H1 (cell line): ENCODE results near the gene USH2A. TPM values are rescaled to one million over a fixed set of nuclear protein-coding genes. Genes with fewer than 3 reads are reported as not detected.

ENCODE experiments used
- CTCF ChIA-PET: fragments of 300-600 bp; sonication (Branson Sonifier 250); formaldehyde crosslinking; loops from one replicate; lab custom pipeline; 2021; ENCODE audit not compliant: partially characterized antibody; lab: Charles Lee
- POLR2A ChIA-PET: fragments of 300-600 bp; sonication (Branson Sonifier 250); formaldehyde crosslinking; loops from one replicate; lab custom pipeline; 2021; ENCODE audit warnings: inconsistent platforms; ENCODE audit not compliant: partially characterized antibody; lab: Charles Lee
- DNase-seq, 2 experiments: peaks; one replicate each; pipeline versions ENCODE4 v3.0.0 to v3.0.0-alpha.2; 2010 to 2022; ENCODE audit warnings: low spot score in 2 of 2, low read depth in 1 of 2, mixed read lengths in 1 of 2
- FAIRE-seq: peaks from 2 replicates; lab custom pipeline; 2011; peaks lifted over from hg19 to GRCh38; lab: Jason Lieb, UNC
- H2AFZ ChIP-seq: 2 replicates; pipeline ENCODE4 v1.8.1; 2012; ENCODE audit warnings: low read length, inconsistent platforms
- H2AK5ac ChIP-seq: 2 replicates; pipeline ENCODE4 v1.6.1; 2013; ENCODE audit warnings: low read depth, low read length
- H2BK120ac ChIP-seq: replicated peaks from 2 replicates; pipeline ENCODE3; 2013; ENCODE audit warnings: low read depth, low read length, inconsistent platforms
- H2BK12ac ChIP-seq: 2 replicates; pipeline ENCODE4 v1.6.1; 2013; ENCODE audit warnings: low read depth, low read length
- H2BK15ac ChIP-seq: 2 replicates; pipeline ENCODE4 v1.6.1; 2013; ENCODE audit warnings: low read length
- H2BK20ac ChIP-seq: 2 replicates; pipeline ENCODE4 v1.6.1; 2013; ENCODE audit warnings: low read length
- H2BK5ac ChIP-seq: 2 replicates; pipeline ENCODE4 v1.6.1; 2013; ENCODE audit warnings: low read depth, low read length
- H3K14ac ChIP-seq: 2 replicates; pipeline ENCODE4 v1.6.1; 2013; ENCODE audit warnings: inconsistent platforms; ENCODE audit not compliant: insufficient read length
- H3K18ac ChIP-seq: 2 replicates; pipeline ENCODE4 v1.6.1; 2013; ENCODE audit warnings: low read length; ENCODE audit errors: extremely low read depth
- H3K23ac ChIP-seq: 2 replicates; pipeline ENCODE4 v1.6.1; 2013; ENCODE audit warnings: inconsistent platforms; ENCODE audit not compliant: insufficient read length
- H3K23me2 ChIP-seq: 2 replicates; pipeline ENCODE4 v1.6.1; 2013; ENCODE audit warnings: low read depth, low read length
- H3K27ac ChIP-seq: 2 replicates; pipeline ENCODE4 v1.6.1; 2011; ENCODE audit warnings: low read depth, low read length, inconsistent platforms
- H3K27me3 ChIP-seq, 4 experiments: replicated peaks in 1 of 4; 1 replicate in 1 of 4; 2 replicates in 3 of 4; pipeline versions ENCODE4 v1.6.1 to v1.8.1; 2011 to 2013; ENCODE audit warnings: low read length in 3 of 4, mild to moderate bottlenecking in 3 of 4, inconsistent platforms in 2 of 4, mixed read lengths in 2 of 4, moderate library complexity in 1 of 4; ENCODE audit not compliant: control insufficient read depth in 3 of 4, insufficient read depth in 3 of 4; ENCODE audit errors: extremely low read depth in 1 of 4
- H3K36me3 ChIP-seq, 4 experiments: 2 replicates each; pipeline versions ENCODE4 v1.6.1 to v1.8.1; 2011 to 2013; ENCODE audit warnings: mild to moderate bottlenecking in 4 of 4, low read length in 3 of 4, moderate library complexity in 2 of 4, control low read depth in 1 of 4, inconsistent platforms in 1 of 4; ENCODE audit not compliant: insufficient read depth in 4 of 4, control insufficient read depth in 2 of 4
- H3K4ac ChIP-seq: replicated peaks from 2 replicates; pipeline ENCODE3; 2013; ENCODE audit warnings: low read length, low read depth, mixed read lengths, inconsistent platforms; ENCODE audit not compliant: insufficient read length
- H3K4me1 ChIP-seq, 4 experiments: replicated peaks in 1 of 4; 1 replicate in 1 of 4; 2 replicates in 3 of 4; pipeline versions ENCODE4 v1.6.1 to v1.8.1; 2011 to 2013; ENCODE audit warnings: low read length in 3 of 4, inconsistent platforms in 2 of 4, mixed read lengths in 1 of 4; ENCODE audit not compliant: insufficient read depth in 4 of 4, control insufficient read depth in 3 of 4
- H3K4me2 ChIP-seq, 2 experiments: 2 replicates each; pipeline versions ENCODE4 v1.6.1 to v1.8.1; 2011 to 2013; ENCODE audit warnings: low read depth in 2 of 2, low read length in 2 of 2, control low read depth in 1 of 2, inconsistent platforms in 1 of 2, mild to moderate bottlenecking in 1 of 2; ENCODE audit not compliant: insufficient read depth in 1 of 2
- H3K4me3 ChIP-seq, 4 experiments: fragments of 200-600, 300-600 bp in 1 of 4; sonication (generic), shearing (Covaris generic), sonication (Bioruptor Twin) in 1 of 4; 2 replicates each; pipeline versions ENCODE4 v1.5.1 to v1.8.1; 2011 to 2016; ENCODE audit warnings: low read length in 4 of 4, low read depth in 3 of 4, control low read depth in 2 of 4, inconsistent platforms in 2 of 4, mild to moderate bottlenecking in 2 of 4, mixed read lengths in 1 of 4, moderate library complexity in 1 of 4; ENCODE audit not compliant: insufficient read depth in 2 of 4; ENCODE audit errors: extremely low read depth in 1 of 4
- H3K56ac ChIP-seq: replicated peaks from 2 replicates; pipeline ENCODE3; 2013; ENCODE audit warnings: low read depth, mild to moderate bottlenecking, mixed read lengths, low read length, inconsistent platforms; ENCODE audit not compliant: insufficient read length
- H3K79me1 ChIP-seq: 2 replicates; pipeline ENCODE4 v1.6.1; 2013; ENCODE audit warnings: low read depth, low read length, control low read depth
- H3K79me2 ChIP-seq, 2 experiments: 2 replicates each; pipeline versions ENCODE4 v1.6.1 to v1.8.1; 2012 to 2013; ENCODE audit warnings: low read length in 2 of 2, mild to moderate bottlenecking in 2 of 2, inconsistent platforms in 1 of 2; ENCODE audit not compliant: insufficient read depth in 2 of 2, control insufficient read depth in 1 of 2
- H3K9ac ChIP-seq, 4 experiments: replicated peaks in 1 of 4; 1 replicate in 1 of 4; 2 replicates in 3 of 4; pipeline versions ENCODE4 v1.6.1 to v1.8.1; 2011 to 2013; ENCODE audit warnings: low read depth in 3 of 4, low read length in 3 of 4, control low read depth in 2 of 4, mild to moderate bottlenecking in 2 of 4, moderate library complexity in 2 of 4, inconsistent platforms in 1 of 4; ENCODE audit errors: extremely low read depth in 1 of 4
- H3K9me3 ChIP-seq, 2 experiments: 2 replicates each; pipeline versions ENCODE4 v1.6.1 to v1.8.1; 2012 to 2013; ENCODE audit warnings: mild to moderate bottlenecking in 2 of 2, moderate library complexity in 2 of 2, control low read depth in 1 of 2, inconsistent platforms in 1 of 2, low read depth in 1 of 2, low read length in 1 of 2, mixed read lengths in 1 of 2; ENCODE audit not compliant: insufficient read depth in 2 of 2
- H4K20me1 ChIP-seq, 2 experiments: replicated peaks in 1 of 2; 2 replicates each; pipeline versions ENCODE3 to v1.8.1; 2011 to 2013; ENCODE audit warnings: inconsistent platforms in 2 of 2, low read length in 2 of 2, mild to moderate bottlenecking in 1 of 2; ENCODE audit not compliant: insufficient read depth in 2 of 2, control insufficient read depth in 1 of 2
- H4K5ac ChIP-seq: 2 replicates; pipeline ENCODE4 v1.6.1; 2013; ENCODE audit warnings: low read length, low read depth, mixed read lengths, inconsistent platforms; ENCODE audit not compliant: insufficient read length
- H4K8ac ChIP-seq: 2 replicates; pipeline ENCODE4 v1.8.0; 2013; ENCODE audit warnings: mild to moderate bottlenecking, moderate library complexity, low read length, inconsistent platforms; ENCODE audit not compliant: insufficient read depth; ENCODE audit errors: extremely low read depth
- H4K91ac ChIP-seq: replicated peaks from 2 replicates; pipeline ENCODE3; 2013; ENCODE audit warnings: low read length, mixed read lengths, inconsistent platforms; ENCODE audit not compliant: insufficient read length
- ASH2L ChIP-seq: fragments of 200-600, 300-600 bp; sonication (generic); IDR thresholded peaks from one replicate; pipeline ENCODE4 v1.7.1; 2017; ENCODE audit warnings: low read length
- CBX5 ChIP-seq: fragments of 300-800, 300-1000 bp; sonication (generic); IDR thresholded peaks from 2 replicates; pipeline ENCODE4 v1.7.1; 2016; ENCODE audit warnings: antibody characterized with exemption, low read length, low read depth
- EGR1 ChIP-seq: IDR thresholded peaks from 2 replicates; pipeline ENCODE4 v1.6.1; 2011; ENCODE audit warnings: low read depth, low read length, borderline replicate concordance
- EZH2 ChIP-seq: fragments of 200-600 bp; sonication (generic); IDR thresholded peaks from 2 replicates; pipeline ENCODE4 v1.7.1; 2012; ENCODE audit warnings: low read depth, mild to moderate bottlenecking, moderate library complexity, low read length, inconsistent platforms; ENCODE audit not compliant: severe bottlenecking
- KDM5A ChIP-seq: fragments of 200-600 bp; IDR thresholded peaks from 2 replicates; pipeline ENCODE4 v1.7.1; 2012; ENCODE audit warnings: mild to moderate bottlenecking, low read length, inconsistent platforms, mixed read lengths
- RAD21 ChIP-seq, 2 experiments: IDR thresholded peaks in 1 of 2; conservative IDR thresholded peaks in 1 of 2; 2 replicates each; pipeline ENCODE4 v1.6.1; 2011; ENCODE audit warnings: low read depth in 2 of 2, low read length in 2 of 2, improper control_type of control experiment in 1 of 2, inconsistent platforms in 1 of 2, mild to moderate bottlenecking in 1 of 2, moderate library complexity in 1 of 2
- TAF1 ChIP-seq: IDR thresholded peaks from 2 replicates; pipeline ENCODE4 v1.6.1; 2011; ENCODE audit warnings: mild to moderate bottlenecking, low read depth, low read length
- TCF12 ChIP-seq: IDR thresholded peaks from 2 replicates; pipeline ENCODE4 v1.6.1; 2011; ENCODE audit warnings: low read depth, mild to moderate bottlenecking, low read length
- TEAD4 ChIP-seq: IDR thresholded peaks from 2 replicates; pipeline ENCODE4 v1.6.1; 2012; ENCODE audit warnings: low read depth, low read length, inconsistent platforms, mixed read lengths
- YY1 ChIP-seq: IDR thresholded peaks from 2 replicates; pipeline ENCODE4 v1.6.1; 2011; ENCODE audit warnings: low read depth, mild to moderate bottlenecking, low read length
- WGBS, 2 experiments: shearing (Covaris generic) in 1 of 2; methylation state at CpG; one replicate each; pipeline versions ENCODE4 v1.1.6 to v1.1.7; 2013 to 2015; ENCODE audit warnings: low lambda C conversion rate in 2 of 2, mixed read lengths in 2 of 2, inconsistent platforms in 1 of 2, low coverage in 1 of 2, missing lambda C conversion rate in 1 of 2; ENCODE audit not compliant: insufficient replicate concordance in 2 of 2, insufficient coverage in 1 of 2, insufficient read length in 1 of 2; ENCODE audit errors: extremely low coverage in 1 of 2, missing lambda C conversion rate in 1 of 2; 5-methylcytosine and 5-hydroxymethylcytosine counted together
- polyA plus RNA-seq, 7 experiments: library from polyadenylated mRNA; depleted of rRNA in 3 of 7; stranded (reverse) in 5 of 7; unstranded in 2 of 7; fragments of >200 nt in 5 of 7; fragments of 200-250 nt in 2 of 7; gene quantifications; 1 replicate in 5 of 7; 2 replicates in 1 of 7; 4 replicates in 1 of 7; pipeline versions ENCODE4 v1.2.1 to v1.2.3, GENCODE V29; 2011 to 2013; ENCODE audit warnings: missing spikeins in 2 of 7, mixed read lengths in 2 of 7
- total RNA-seq: library from RNA; stranded (reverse); fragmentation: NEBNext Ultra II Directional; extraction: Animal tissue kit (Norgen Biotek cat#: 25700); gene quantifications from 2 replicates; pipeline ENCODE4 v1.2.1, GENCODE V29; 2021
- TF ChIP-seq, protein P1 (sequence below): IDR thresholded peaks from 2 replicates; pipeline ENCODE4 v1.6.1; 2012; ENCODE audit warnings: low read length, inconsistent platforms

USH2A gene
- total and polyA plus RNA-seq, 2 of the 8 experiments (the other 6 are each of a cell fraction or from before 2014, with no cell fraction given) = 0.02 to 0.17 TPM

DNA sequence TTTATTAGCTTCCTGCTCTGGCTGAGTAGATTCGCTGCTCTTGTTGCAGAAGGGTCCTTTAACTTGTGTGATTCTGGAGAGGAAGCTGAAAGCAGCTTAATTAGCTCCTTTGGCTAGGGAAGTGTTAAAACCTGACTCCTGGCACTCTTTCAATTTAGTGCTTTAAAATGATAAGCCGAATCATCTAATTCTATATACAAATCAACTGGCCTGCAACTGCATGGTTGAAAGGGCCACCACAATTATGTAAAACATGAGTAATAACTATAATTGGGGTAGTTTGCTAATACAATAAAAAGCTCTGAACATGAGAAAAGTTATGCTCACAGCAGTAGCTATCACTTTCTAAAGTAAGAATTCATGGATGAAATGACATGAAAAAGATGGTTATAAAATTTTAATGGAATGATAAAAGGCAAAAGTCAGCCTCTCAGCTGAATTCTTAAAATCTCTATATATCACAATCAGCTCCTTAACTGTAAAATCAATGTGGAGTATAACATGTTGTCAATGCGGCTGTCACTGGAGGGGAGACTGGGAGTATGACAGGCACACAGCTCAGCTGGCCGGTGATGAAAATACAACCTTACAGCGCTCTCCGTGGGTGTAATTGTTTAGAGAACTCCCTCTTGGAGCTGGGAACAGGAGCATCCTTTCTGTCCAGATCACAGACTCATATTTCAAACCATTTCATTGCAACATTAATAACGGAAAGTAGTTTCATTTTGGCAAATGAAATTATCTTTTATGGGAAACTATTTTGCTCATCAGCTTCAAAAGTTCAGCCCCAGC lies 531.8 kb downstream of the USH2A start:
- no peaks in the 10 kb centered on the region for H3K79me2 ChIP-seq
- no peak overlapping the region for H2BK15ac ChIP-seq
- H3K36me3 ChIP-seq = no peaks in the 10 kb centered on the region
- no peak overlapping the region for H2BK12ac ChIP-seq
- no peak overlapping the region for H2BK120ac ChIP-seq
- no peak overlapping the region for H2BK20ac ChIP-seq
- ChIA-PET CTCF (interaction anchor here (0.9 kb wide), 1 partner anchor 47 kb away, joined by 3 read pairs; no protein-coding TSS in a partner anchor), POLR2A (no interaction called here)
- H3K23ac ChIP-seq = no peak overlapping the region
- no peak overlapping the region for H3K4me3 ChIP-seq
- H4K8ac ChIP-seq = no peak overlapping the region
- FAIRE-seq = no peak
- H3K4ac ChIP-seq = no peak overlapping the region
- H3K18ac ChIP-seq = no peak overlapping the region
- no peaks in the 10 kb centered on the region for H3K9me3 ChIP-seq
- no peaks in the 10 kb centered on the region for H4K20me1 ChIP-seq
- H3K27me3 ChIP-seq = peaks cover 0 to 1% (median 0%) of the 10 kb centered on the region in 4 experiments; a peak in 1 of 7 replicates
- H3K27ac ChIP-seq = no peak overlapping the region
- H3K23me2 ChIP-seq = no peaks in the 10 kb centered on the region
- no peak overlapping the region for H4K91ac ChIP-seq
- H2AK5ac ChIP-seq = no peak overlapping the region
- no peak overlapping the region for H3K56ac ChIP-seq
- H3K79me1 ChIP-seq = no peaks in the 10 kb centered on the region
- H2AFZ ChIP-seq = no peak overlapping the region
- no peak overlapping the region for H3K9ac ChIP-seq
- no peak for DNase-seq
- no peak overlapping the region for H3K14ac ChIP-seq
- no peak overlapping the region for H2BK5ac ChIP-seq
- 84% methylated on average over 7 of the region's 7 CpGs; no CpG with 5 or more reads in 1 of the 2 experiments for WGBS, 2 experiments
- no peak overlapping the region for H3K4me2 ChIP-seq
- no peaks in the 10 kb centered on the region for H3K4me1 ChIP-seq
- H4K5ac ChIP-seq = no peak overlapping the region
- TF ChIP-seq TEAD4 = no peak
- TF ChIP-seq EZH2 = no peak
- no peak for TF ChIP-seq YY1
- no peak for TF ChIP-seq TAF1
- no peak for TF ChIP-seq TCF12
- no peak for TF ChIP-seq RAD21 (IDR thresholded peaks at IDR 0.05 in 1 of 2, conservative IDR thresholded peaks at IDR 0.05 in 1 of 2; ENCODE audit: low read depth in 2 of 2, low read length in 2 of 2)
- TF ChIP-seq CBX5 = no peak
- TF ChIP-seq EGR1 = no peak
- TF ChIP-seq ASH2L = no peak
- TF ChIP-seq, protein P1, sequence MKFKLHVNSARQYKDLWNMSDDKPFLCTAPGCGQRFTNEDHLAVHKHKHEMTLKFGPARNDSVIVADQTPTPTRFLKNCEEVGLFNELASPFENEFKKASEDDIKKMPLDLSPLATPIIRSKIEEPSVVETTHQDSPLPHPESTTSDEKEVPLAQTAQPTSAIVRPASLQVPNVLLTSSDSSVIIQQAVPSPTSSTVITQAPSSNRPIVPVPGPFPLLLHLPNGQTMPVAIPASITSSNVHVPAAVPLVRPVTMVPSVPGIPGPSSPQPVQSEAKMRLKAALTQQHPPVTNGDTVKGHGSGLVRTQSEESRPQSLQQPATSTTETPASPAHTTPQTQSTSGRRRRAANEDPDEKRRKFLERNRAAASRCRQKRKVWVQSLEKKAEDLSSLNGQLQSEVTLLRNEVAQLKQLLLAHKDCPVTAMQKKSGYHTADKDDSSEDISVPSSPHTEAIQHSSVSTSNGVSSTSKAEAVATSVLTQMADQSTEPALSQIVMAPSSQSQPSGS = no peak
- no peak for TF ChIP-seq KDM5A
